ENCODE measurements around the gene NPM3.
A peak's percentile ranks its signal among the peaks of the same experiment; 100 is the strongest.

Gene NPM3

DNA sequence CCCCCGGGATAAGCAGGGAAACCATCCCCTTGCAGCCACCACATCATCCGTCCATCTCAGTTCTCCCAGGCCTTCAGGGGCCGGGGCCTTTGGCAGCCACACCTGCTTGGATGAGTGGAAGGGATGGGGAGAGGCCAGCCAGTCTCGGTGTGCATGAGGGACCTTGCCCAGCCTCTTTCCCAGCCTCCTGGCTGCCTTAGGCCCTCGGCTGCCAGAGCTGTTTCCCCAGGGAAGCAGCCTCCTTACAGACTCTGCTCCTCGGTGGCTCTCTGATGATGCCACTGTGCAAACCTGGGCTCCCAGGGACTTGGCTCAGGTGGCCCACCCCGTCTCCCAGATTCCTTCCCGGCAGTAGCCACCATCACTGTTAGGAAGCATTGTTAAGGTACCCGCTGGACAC is 22.0 kb downstream of the NPM3 start:
- Histone ChIP-seq H4K8ac (ENCODE audit: low read depth, low read length) (no peak overlapping the region), H3K9ac (ENCODE audit: low read depth, low read length, poor library complexity) (no peak overlapping the region), H2AK5ac (ENCODE audit: low read depth, low read length) (peak overlapping the region; percentile 88), H2BK15ac (ENCODE audit: low read length) (peak overlapping the region; percentile 22), H3K4me2 (ENCODE audit: insufficient read depth, low read length, poor library complexity, severe bottlenecking) (no peak overlapping the region), H3K4ac (ENCODE audit: low read length) (no peak overlapping the region), H2BK5ac (ENCODE audit: low read length) (peak overlapping the region; percentile 68), H3K27ac (replicated peaks; ENCODE audit: low read length) (no peak overlapping the region), H3K4me1 (ENCODE audit: control insufficient read depth in 2 of 2, insufficient read depth in 1 of 2, low read depth in 1 of 2, low read length in 2 of 2) (peaks cover 0 to 17% of the 10 kb centered on the region in 2 donors), H4K91ac (ENCODE audit: low read depth, low read length, poor library complexity) (no peak overlapping the region), H2BK120ac (ENCODE audit: low read depth, low read length) (no peak overlapping the region), H3K18ac (ENCODE audit: low read length) (peak overlapping the region; percentile 63), H3K4me3 (ENCODE audit: low read length in 2 of 2) (no peak overlapping the region), H3K23ac (ENCODE audit: low read depth, low read length, poor library complexity) (peak overlapping the region; percentile 40), H3K36me3 (replicated peaks in 1 of 2; ENCODE audit: control insufficient read depth in 2 of 2, insufficient read depth in 2 of 2, low read length in 2 of 2) (no peaks in the 10 kb centered on the region), H3K14ac (ENCODE audit: low read length) (no peak overlapping the region), H2BK12ac (ENCODE audit: low read length) (no peak overlapping the region), H3K79me1 (ENCODE audit: low read depth, low read length) (no peaks in the 10 kb centered on the region), H3K9me3 (replicated peaks in 1 of 2; ENCODE audit: control insufficient read depth in 2 of 2, insufficient read depth in 1 of 2, low read depth in 1 of 2, low read length in 2 of 2) (no peaks in the 10 kb centered on the region), H2AFZ (ENCODE audit: low read length) (no peak overlapping the region), H3K27me3 (ENCODE audit: control insufficient read depth in 3 of 3, insufficient read depth in 3 of 3, low read depth in 1 of 3, low read length in 3 of 3) (peaks cover 0 to 92% (median 0%) of the 10 kb centered on the region in 3 experiments)
- no peak for DNase-seq (ENCODE audit: low spot score)
- WGBS, 2 donors (ENCODE audit: extremely low coverage in 2 of 2, insufficient read length in 2 of 2, insufficient replicate concordance in 1 of 2), result no CpG with 5 or more reads among the region's 9 CpGs

DNA sequence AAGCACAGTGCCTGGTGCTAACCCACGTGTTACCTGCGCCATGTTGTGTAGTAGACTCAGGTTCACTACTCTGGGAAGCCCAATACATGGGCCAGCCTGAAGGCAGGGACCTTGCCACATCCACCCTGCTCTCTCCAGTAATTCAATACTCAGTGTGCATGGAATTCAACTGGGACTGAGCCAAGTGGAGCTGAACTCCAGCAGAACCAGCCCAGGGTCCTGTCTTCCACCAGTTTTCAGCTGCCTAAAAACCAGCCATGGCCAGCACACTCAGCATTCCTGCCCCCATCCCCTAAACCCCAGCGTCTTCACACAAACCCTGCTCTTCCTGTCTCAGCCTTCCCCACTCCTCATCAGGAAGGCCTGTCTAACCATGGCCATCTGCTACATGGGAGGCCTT is 22.7 kb downstream of the NPM3 start:
- Histone ChIP-seq H3K36me3 (replicated peaks in 1 of 2; ENCODE audit: control insufficient read depth in 2 of 2, insufficient read depth in 2 of 2, low read length in 2 of 2) (no peaks in the 10 kb centered on the region), H3K4ac (ENCODE audit: low read length) (no peak overlapping the region), H3K79me1 (ENCODE audit: low read depth, low read length) (no peaks in the 10 kb centered on the region), H2BK5ac (ENCODE audit: low read length) (peak overlapping the region; percentile 68), H3K4me1 (ENCODE audit: control insufficient read depth in 2 of 2, insufficient read depth in 1 of 2, low read depth in 1 of 2, low read length in 2 of 2) (peaks cover 0 to 17% of the 10 kb centered on the region in 2 donors), H3K9me3 (replicated peaks in 1 of 2; ENCODE audit: control insufficient read depth in 2 of 2, insufficient read depth in 1 of 2, low read depth in 1 of 2, low read length in 2 of 2) (no peaks in the 10 kb centered on the region), H3K4me3 (ENCODE audit: low read length in 2 of 2) (no peak overlapping the region), H3K4me2 (ENCODE audit: insufficient read depth, low read length, poor library complexity, severe bottlenecking) (no peak overlapping the region), H4K91ac (ENCODE audit: low read depth, low read length, poor library complexity) (no peak overlapping the region), H3K14ac (ENCODE audit: low read length) (no peak overlapping the region), H2AFZ (ENCODE audit: low read length) (no peak overlapping the region), H3K9ac (ENCODE audit: low read depth, low read length, poor library complexity) (no peak overlapping the region), H2BK12ac (ENCODE audit: low read length) (peak overlapping the region; percentile 80), H4K8ac (ENCODE audit: low read depth, low read length) (no peak overlapping the region), H3K27ac (replicated peaks; ENCODE audit: low read length) (no peak overlapping the region), H2AK5ac (ENCODE audit: low read depth, low read length) (no peak overlapping the region), H3K18ac (ENCODE audit: low read length) (no peak overlapping the region), H2BK120ac (ENCODE audit: low read depth, low read length) (no peak overlapping the region), H3K23ac (ENCODE audit: low read depth, low read length, poor library complexity) (no peak overlapping the region), H3K27me3 (ENCODE audit: control insufficient read depth in 3 of 3, insufficient read depth in 3 of 3, low read depth in 1 of 3, low read length in 3 of 3) (peaks cover 0 to 90% (median 0%) of the 10 kb centered on the region in 3 experiments), H2BK15ac (ENCODE audit: low read length) (peak overlapping the region; percentile 8)
- WGBS, 2 donors (ENCODE audit: extremely low coverage in 2 of 2, insufficient read length in 2 of 2, insufficient replicate concordance in 1 of 2), result no CpG with 5 or more reads among the region's 3 CpGs
- no peak for DNase-seq (ENCODE audit: low spot score)

DNA sequence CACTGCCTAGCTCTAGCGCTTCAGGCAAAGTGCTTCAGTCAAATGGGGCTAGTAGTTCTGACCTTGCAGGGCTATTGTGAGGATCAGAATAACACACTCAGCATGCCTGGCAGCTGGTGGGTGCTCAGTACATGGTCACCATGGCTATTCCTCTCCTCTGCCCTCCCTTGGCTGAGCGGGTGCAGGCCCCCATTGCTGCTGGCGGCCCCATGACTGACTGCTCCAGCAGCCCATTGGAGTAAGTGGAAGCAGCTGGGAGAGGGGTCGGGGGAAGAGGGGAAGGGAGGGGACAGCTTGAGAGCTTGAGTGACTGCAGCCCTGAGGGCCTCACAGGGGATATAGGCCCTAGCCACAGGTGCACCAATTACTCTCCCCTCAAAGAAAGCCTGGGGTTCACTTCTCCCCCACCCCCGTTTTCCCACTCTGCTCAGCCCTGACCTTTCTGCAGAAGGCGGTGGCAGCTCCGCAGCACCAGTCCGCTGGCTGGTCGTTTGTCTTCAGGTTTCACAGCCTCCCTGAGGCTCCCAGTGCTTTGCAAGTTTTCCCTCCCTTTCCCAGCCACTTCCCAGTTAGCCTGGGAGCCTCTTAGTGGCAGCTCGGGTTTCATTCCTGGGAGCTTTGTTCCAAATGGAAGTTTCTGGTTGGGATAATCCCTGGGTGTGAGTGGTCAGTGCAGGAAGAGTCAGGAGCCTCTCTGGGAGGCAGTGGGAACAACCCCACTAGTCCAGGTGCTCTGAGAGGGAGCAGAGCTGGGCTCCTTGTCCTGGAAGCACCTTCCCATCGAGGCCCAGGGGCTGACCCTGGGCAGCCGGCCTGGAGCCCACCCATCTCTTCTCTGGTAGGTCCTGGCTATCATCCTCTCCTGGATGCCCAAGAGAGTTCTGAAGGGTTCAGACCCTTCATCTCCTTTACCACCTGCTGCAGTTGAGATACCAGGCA is 23.7 kb downstream of the NPM3 start:
- Histone ChIP-seq H3K4me2 (ENCODE audit: insufficient read depth, low read length, poor library complexity, severe bottlenecking) (no peak overlapping the region), H3K27me3 (ENCODE audit: control insufficient read depth in 3 of 3, insufficient read depth in 3 of 3, low read depth in 1 of 3, low read length in 3 of 3) (peaks cover 0 to 87% (median 0%) of the 10 kb centered on the region in 3 experiments), H2BK15ac (ENCODE audit: low read length) (peak overlapping the region; percentile 66), H3K18ac (ENCODE audit: low read length) (peak overlapping the region; percentile 89), H3K23ac (ENCODE audit: low read depth, low read length, poor library complexity) (no peak overlapping the region), H2BK12ac (ENCODE audit: low read length) (no peak overlapping the region), H2BK5ac (ENCODE audit: low read length) (peak overlapping the region; percentile 90), H4K91ac (ENCODE audit: low read depth, low read length, poor library complexity) (no peak overlapping the region), H4K8ac (ENCODE audit: low read depth, low read length) (no peak overlapping the region), H2AK5ac (ENCODE audit: low read depth, low read length) (peak overlapping the region; percentile 16), H3K9ac (ENCODE audit: low read depth, low read length, poor library complexity) (no peak overlapping the region), H3K9me3 (replicated peaks in 1 of 2; ENCODE audit: control insufficient read depth in 2 of 2, insufficient read depth in 1 of 2, low read depth in 1 of 2, low read length in 2 of 2) (no peaks in the 10 kb centered on the region), H3K36me3 (replicated peaks in 1 of 2; ENCODE audit: control insufficient read depth in 2 of 2, insufficient read depth in 2 of 2, low read length in 2 of 2) (no peaks in the 10 kb centered on the region), H3K14ac (ENCODE audit: low read length) (no peak overlapping the region), H3K4me3 (ENCODE audit: low read length in 2 of 2) (no peak overlapping the region), H2AFZ (ENCODE audit: low read length) (no peak overlapping the region), H3K27ac (replicated peaks; ENCODE audit: low read length) (no peak overlapping the region), H3K79me1 (ENCODE audit: low read depth, low read length) (no peaks in the 10 kb centered on the region), H2BK120ac (ENCODE audit: low read depth, low read length) (peak overlapping the region; percentile 49), H3K4ac (ENCODE audit: low read length) (no peak overlapping the region), H3K4me1 (ENCODE audit: control insufficient read depth in 2 of 2, insufficient read depth in 1 of 2, low read depth in 1 of 2, low read length in 2 of 2) (peaks cover 0 to 17% of the 10 kb centered on the region in 2 donors)
- DNase-seq (ENCODE audit: low spot score), result no peak
- no CpG with 5 or more reads among the region's 12 CpGs for WGBS, 2 donors (ENCODE audit: extremely low coverage in 2 of 2, insufficient read length in 2 of 2, insufficient replicate concordance in 1 of 2)

DNA sequence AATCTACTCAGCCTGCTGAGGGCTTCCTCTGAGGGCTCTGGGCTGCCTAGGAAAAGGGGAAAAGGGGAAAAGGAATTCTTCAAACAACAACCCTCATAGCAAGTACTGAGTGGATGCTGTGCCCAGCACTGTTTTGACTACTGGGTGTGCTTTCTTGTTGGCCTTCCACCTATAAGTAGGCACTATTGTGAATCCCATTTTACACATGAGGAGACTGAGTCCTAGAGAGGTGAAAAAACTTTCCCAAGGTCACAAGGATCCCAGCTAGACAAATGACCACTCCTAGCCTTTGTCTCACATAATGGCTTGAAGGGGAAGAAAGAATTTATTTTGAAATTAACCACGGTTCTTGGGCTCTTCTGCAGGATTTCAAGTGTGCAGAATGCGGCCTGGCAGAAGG is 24.4 kb downstream of the NPM3 start:
- Histone ChIP-seq H2AFZ (ENCODE audit: low read length) (no peak overlapping the region), H3K4me1 (ENCODE audit: control insufficient read depth in 2 of 2, insufficient read depth in 1 of 2, low read depth in 1 of 2, low read length in 2 of 2) (peaks cover 0 to 17% of the 10 kb centered on the region in 2 donors), H2BK15ac (ENCODE audit: low read length) (no peak overlapping the region), H2AK5ac (ENCODE audit: low read depth, low read length) (peak overlapping the region; percentile 16), H3K9me3 (replicated peaks in 1 of 2; ENCODE audit: control insufficient read depth in 2 of 2, insufficient read depth in 1 of 2, low read depth in 1 of 2, low read length in 2 of 2) (no peaks in the 10 kb centered on the region), H3K4me3 (ENCODE audit: low read length in 2 of 2) (no peak overlapping the region), H3K79me1 (ENCODE audit: low read depth, low read length) (no peaks in the 10 kb centered on the region), H4K91ac (ENCODE audit: low read depth, low read length, poor library complexity) (no peak overlapping the region), H3K18ac (ENCODE audit: low read length) (peak overlapping the region; percentile 89), H4K8ac (ENCODE audit: low read depth, low read length) (no peak overlapping the region), H3K14ac (ENCODE audit: low read length) (no peak overlapping the region), H3K23ac (ENCODE audit: low read depth, low read length, poor library complexity) (no peak overlapping the region), H3K4ac (ENCODE audit: low read length) (no peak overlapping the region), H3K9ac (ENCODE audit: low read depth, low read length, poor library complexity) (no peak overlapping the region), H3K27ac (replicated peaks; ENCODE audit: low read length) (no peak overlapping the region), H2BK120ac (ENCODE audit: low read depth, low read length) (no peak overlapping the region), H3K27me3 (ENCODE audit: control insufficient read depth in 3 of 3, insufficient read depth in 3 of 3, low read depth in 1 of 3, low read length in 3 of 3) (peaks cover 0 to 91% (median 0%) of the 10 kb centered on the region in 3 experiments), H3K36me3 (replicated peaks in 1 of 2; ENCODE audit: control insufficient read depth in 2 of 2, insufficient read depth in 2 of 2, low read length in 2 of 2) (no peaks in the 10 kb centered on the region), H2BK12ac (ENCODE audit: low read length) (no peak overlapping the region), H2BK5ac (ENCODE audit: low read length) (no peak overlapping the region), H3K4me2 (ENCODE audit: insufficient read depth, low read length, poor library complexity, severe bottlenecking) (no peak overlapping the region)
- no peak for DNase-seq (ENCODE audit: low spot score)
- no CpG with 5 or more reads among the region's 2 CpGs for WGBS, 2 donors (ENCODE audit: extremely low coverage in 2 of 2, insufficient read length in 2 of 2, insufficient replicate concordance in 1 of 2)
